GM18519 (cell line): ENCODE measurements around the gene AP2A2.

Experiments
- ATAC-seq: cut with Tn5 transposase; IDR thresholded peaks from one replicate; pipeline ENCODE4 v1.9.1; 2021; ENCODE audit warnings: mild to moderate bottlenecking, moderate library complexity; ENCODE audit not compliant: unreplicated experiment, low FRiP score

AP2A2 gene

DNA sequence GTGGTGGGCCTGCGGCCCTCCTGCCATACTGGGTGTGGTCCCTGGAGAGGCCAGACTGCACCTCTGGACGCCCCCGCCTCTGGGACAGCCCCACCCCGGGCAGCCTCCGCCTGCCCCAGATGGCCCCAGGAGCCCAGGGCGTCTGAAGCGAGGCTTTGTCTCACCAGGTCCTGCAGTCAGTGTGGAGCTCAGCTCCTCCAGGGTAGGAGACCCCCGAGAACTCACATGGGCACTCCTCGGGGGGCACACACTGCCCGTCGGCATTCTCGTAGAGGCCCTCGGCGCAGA, 100.4 kb downstream of the AP2A2 start:
- ATAC-seq, result no peak

DNA sequence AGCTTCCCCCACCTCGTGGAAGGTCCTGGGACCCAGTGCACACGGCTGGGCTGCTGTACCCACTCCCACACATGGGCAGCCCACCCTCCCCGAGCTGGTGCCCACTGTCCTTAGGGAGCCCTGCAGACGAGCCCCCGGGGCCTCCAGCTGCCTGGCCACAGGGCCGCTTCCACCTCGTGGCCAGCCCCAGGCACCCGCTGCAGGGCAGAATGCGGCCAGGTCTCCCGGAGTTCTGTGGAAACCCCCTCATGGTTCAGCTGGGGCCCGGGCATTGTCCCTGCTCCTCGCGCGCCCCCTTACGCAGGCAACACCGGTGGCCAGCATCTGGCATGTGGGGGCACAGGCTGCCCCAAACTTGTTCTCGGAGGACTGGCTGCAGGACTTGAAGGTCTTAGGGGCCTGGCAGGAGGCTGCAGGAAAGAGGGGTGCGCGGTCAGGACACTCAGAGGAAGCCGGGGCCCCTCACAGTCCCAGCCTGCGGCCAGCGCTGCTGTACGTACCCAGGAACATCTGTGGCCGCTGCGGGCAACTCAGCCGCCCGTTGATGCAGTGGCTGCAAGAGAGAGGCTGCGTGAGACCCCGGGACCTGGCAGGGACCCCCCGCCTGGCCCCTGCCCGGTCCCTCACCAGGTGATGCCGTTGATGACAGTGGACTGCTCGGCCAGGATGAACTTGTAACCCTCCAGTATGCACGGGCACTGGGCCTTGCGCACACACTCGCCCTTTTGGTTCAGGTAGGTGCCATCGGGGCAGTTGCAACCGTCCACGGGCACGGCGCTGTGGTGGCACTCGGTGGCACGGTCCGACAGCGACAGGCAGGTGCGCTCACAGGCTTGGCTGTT, 101.2 kb downstream of the AP2A2 start:
- no peak for ATAC-seq

GRCh38 chr11:1027483-1028290, 102.0 kb downstream of the AP2A2 start:
- no peak for ATAC-seq

DNA sequence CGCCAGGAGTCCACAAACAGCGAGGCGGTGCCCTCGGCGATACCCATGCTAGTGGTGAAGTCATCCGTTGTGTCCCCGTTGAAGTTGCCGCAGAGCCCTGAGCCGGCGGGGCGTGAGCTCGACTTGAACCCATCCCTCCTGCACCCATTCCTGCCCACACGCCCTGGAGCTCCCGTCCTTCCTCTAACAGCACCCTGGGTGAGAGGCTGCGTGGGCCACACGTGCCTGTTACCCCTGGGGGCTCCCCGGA, 102.5 kb downstream of the AP2A2 start:
- no peak for ATAC-seq

- no peak for ATAC-seq
These were observed 102.9 kb downstream of the AP2A2 start for GRCh38 chr11:1028616-1029015.

GRCh38 chr11:1029051-1029450, 103.4 kb downstream of the AP2A2 start:
- no peak for ATAC-seq

- ATAC-seq, result no peak
These were observed 104.0 kb downstream of the AP2A2 start for GRCh38 chr11:1029654-1030053.

DNA sequence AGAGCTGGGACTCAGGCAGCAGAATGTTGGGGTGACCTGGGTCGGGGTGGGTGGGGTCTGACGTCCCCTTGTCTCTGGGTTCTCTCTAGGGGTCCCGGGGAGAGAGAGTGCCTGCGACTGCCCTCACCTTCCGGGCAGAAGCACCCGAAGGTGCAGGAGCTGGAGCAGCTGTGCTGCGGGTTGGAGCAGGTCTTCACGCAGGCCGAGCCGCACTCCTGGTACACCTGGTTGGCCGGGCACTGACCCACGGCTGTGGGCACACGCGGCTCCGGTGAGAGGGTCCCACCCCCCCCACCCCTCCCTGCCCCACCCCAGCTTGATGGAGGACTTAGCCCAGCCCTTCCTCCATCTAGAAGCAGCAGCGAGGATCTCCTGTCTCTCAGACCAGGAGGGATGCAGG, 104.4 kb downstream of the AP2A2 start:
- ATAC-seq, result no peak

DNA sequence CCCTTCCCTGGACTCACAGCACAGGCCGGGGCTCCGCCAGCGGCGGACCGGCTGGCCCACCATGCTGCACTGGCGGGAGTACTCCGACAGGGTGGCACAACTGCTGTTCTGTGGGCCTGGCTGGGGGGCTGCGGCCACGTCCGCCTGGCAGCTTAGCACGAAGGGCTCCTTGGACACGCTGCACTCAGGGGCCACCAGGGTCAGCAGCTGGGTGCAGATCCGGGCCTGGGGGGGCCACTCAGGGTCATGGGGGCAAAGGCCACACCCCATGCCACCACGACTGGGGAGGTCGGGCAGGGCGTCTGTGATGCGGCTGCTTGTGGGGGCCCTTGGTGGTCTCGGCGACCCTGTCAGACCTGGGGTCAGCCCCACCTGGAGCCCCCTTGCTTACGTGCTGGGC, 104.9 kb downstream of the AP2A2 start:
- no peak for ATAC-seq

DNA sequence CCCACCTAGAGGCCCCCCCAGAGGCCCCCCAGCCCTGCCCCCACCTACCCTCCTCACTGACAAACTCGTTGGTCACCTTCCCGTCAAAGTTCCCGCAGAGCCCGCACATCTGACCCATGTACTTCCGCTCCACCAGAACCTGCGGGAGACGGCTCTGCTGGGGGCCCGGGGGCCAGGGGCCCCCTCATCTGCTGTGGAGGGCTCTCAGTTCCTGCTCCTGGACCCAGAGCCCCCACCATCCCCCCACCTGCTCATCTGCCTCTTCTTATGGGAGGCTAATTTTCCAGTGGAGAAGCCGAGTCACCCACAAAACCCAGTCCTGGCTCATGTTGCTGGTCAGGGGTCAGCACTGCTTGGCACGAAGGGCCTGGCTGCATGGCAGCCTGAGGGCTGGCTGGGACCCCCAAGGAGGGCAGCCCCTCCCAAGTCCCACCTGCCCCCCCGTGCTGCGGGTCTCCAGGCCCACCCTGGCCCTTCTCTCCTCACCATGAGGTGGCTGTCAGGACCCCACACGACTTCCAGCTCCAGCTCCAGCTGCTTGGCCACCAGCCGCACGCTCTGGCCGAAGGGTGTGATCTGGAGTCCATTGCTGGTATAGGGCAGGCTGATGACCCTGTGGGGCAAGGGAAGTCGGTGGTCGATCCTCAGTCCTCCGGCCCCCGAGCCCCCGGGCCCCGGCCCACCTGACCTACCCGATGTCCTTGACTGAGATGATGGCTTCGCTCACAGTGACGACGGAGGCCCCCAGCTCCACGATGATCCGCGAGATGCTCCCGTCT, 105.6 kb downstream of the AP2A2 start:
- ATAC-seq, result no peak

- no peak for ATAC-seq
These were observed 106.7 kb downstream of the AP2A2 start for GRCh38 chr11:1032310-1032891.

GRCh38 chr11:1033016-1033798, 107.5 kb downstream of the AP2A2 start:
- no peak for ATAC-seq

- no peak for ATAC-seq
These were observed 108.3 kb downstream of the AP2A2 start for GRCh38 chr11:1034001-1034400.

DNA sequence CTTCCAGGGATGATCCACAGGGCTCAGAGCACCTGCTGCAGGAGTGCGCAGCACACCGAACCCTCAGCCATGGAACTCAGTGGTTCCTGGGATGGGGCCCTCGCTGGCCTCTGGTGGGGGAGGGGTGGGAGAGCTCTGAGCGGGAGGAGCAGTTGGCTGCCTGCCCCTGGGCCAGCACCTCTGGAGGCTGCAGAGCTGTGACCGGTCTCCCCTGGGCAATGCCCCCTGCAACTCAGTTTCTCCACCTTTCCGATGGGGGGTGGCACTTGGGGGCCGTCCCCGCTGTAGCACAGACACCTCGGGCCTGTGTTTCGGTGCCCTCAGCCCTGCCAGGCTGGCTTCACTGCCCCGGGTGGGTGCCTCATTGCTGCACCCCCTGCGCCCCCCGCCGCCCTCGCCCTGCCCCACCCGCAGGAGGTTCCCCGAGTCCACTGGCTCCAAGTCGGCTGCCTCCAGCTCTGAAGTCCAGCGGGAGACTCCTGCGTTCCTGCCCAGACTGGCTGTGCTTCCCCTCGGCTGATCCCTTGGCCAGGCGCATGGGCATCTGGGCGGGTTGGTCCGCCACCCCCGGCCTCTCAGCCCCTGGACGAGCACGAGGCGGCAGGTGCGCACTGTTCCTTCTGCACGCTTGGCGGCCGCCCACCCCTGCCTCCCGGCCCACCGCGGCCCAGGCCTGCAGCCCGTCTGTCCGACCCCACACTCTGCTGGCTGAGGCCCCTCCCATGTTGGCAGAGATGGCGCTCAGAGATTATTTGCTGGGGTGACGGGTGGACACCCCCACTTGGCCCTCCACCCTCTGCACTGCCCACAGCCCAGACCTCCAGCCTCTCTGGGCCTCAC, 109.0 kb downstream of the AP2A2 start:
- no peak for ATAC-seq

GRCh38 chr11:1035577-1036283, 110.1 kb downstream of the AP2A2 start:
- ATAC-seq, result no peak

- ATAC-seq, result no peak
These were observed 110.7 kb downstream of the AP2A2 start, which contains the start of gene MUC6 for GRCh38 chr11:1036303-1036923. Gene MUC6 (minus strand): TSS chr11:1036718. CDS start chr11:1036655, 63 bp downstream.

GRCh38 chr11:1036931-1037330, 111.3 kb downstream of the AP2A2 start:
- ATAC-seq, result no peak

GRCh38 chr11:1037506-1038055, 111.9 kb downstream of the AP2A2 start:
- ATAC-seq, result no peak
